Fibroblast of skin of scalp (primary cell): Measurements from ENCODE around the gene BABAM2.
A peak's percentile ranks its signal among the peaks of the same experiment; 100 is the strongest.
"Not testable (repeated sequence)": the region's sequence is repeated elsewhere in the genome, so short reads cannot be mapped to it uniquely, and the experiment has no call there.

Source experiments
- DNase-seq: peaks from one replicate; pipeline ENCODE4 v3.0.0-alpha.2; 2013

The BABAM2 gene

DNA sequence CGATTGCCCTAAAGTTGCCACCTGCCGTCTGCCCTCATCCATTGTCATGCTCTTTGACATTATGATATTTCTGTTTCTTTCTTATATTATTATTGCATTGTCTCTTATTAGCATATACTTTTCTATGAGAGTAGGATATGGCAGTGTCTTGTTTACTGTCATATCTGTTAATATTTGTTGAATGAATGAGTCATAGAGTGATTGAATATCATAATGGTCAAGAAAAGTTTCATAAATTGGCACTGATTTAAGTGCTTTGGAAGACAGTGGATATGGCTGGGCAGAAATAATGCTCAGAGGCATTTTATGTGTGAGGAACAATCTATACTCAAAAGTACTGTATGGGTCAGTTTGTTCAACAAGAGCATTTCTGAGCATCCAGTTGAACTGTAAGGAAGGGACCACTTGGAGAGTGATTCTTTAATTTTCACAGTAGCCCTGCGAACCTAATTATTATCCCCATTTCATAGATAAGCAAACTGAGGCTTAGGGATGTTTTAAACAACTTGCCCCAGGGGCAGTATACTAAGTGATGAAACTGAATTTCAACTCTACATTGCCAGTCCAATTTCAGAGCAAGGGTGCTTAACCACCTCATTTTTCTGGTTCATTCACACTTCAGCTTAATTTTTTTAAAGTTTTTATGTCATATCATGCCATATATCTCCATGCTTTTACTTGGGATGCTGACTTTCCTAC lies 326.7 kb downstream of the BABAM2 start:
- DNase-seq = no peak

DNA sequence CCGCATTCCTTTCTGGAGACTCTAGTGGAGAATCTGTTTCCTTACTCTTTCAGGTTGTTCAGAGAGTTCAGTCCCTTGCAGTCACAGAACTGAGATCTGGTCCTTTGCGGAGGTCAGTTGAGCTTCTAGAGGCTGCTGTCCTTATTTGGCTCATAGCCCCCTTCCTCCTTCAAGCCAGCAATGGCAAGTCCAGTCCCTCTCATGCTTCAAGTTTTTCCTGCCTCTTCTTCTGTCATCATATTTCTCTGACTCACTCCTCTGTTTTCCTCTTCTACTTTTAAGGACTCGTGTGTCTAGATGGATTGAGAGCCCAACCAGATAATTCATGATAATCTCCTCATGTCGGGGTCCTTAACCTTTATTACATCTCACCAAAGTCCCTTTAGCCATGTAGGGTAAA lies 328.6 kb downstream of the BABAM2 start:
- peak; percentile 41 for DNase-seq

DNA sequence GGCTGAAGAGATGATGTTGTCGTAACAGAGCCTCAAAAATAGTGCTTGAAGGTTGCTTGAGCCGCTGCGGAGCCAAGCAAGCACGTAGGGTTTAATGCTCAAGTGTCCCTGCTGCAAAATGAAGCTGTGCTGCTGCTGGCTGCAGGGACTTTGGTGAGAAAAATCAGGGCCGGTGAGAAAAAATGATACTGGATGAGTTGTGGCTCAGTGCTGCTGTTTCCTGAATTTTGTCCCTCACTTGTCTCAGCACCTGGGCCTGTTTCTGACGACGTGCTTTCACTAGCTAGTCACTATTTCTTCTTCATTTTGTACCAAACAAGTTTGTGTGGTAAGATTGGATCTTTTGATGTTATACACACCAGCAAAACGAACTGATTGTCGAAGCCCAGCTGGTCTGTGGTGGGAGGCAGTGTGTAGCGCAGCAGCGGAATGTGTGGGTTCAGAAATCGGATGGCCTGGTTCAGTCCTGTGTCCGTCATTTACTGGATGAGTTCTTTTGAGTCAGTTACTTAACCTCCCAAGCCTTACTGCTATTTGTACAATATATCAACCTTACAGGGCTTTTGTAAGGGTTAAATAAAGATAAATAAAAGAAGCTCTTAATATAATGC lies 329.3 kb downstream of the BABAM2 start:
- no peak for DNase-seq

DNA sequence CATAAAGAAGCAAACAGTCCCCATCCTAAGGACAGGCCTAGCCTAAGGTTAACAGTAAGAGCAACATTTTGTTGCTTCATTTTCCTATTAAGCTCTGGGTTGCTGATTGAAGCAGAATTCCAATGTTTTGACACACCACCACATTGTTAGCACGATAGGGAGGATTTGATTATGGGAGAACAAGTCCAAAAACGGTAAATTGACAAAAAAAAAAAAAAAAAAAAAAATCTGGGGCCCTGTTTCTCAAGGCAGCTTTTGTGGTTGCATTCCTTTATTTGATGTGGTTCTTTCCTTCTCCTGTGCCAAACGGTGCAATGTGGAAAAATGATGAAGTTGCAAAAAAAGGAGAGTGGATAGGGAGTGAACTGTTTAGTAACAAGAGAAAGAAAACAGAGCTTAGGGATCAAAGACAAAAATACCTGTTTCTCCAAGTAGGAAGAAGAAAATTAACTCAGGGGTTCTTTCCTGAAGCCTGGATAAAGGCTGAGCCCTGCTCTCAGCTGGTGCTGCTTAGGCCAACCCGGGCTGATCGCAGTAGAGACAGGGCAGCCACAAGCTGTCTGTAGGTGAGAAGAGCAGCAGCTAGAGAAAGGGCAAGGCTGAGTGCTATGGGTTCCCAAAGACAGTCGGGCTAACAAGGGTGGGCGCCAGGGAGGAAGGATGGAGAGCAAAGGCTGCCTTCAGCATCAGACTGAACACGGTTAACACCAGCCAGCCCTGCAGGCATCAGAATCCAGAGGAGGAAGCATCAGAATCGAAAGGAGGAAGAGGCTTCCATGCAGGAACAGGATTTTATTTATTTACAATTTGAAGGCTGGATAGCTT lies 334.3 kb downstream of the BABAM2 start:
- DNase-seq = peak; percentile 92

DNA sequence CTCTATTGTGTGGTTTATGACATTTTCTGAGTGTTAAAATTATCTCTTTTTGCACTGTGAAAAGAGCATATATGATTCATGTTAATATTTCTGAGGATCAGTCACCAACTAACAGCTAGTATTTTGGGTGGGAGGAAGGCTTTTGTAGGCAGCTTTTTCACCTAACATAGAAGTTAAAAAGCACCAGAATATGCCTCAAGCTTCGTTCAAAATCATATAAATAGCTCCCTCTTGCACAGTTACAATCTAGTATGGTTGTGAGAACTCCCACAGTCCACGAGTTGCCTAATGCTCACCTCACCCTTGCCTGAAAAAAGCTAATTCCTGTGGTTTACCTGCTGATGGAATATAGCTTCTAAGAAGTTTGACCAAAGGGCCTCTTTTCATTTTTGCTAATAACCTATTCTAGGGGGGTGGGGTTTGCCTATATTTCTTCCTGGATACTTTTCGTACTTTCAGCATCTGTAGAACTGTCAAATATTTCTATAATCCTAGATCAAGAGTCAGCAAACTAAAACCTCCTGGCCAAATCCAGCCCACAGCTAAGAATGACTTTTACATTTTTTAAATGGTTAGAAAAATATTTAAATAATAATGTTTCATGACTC lies 335.0 kb downstream of the BABAM2 start:
- DNase-seq = peak; percentile 43

DNA sequence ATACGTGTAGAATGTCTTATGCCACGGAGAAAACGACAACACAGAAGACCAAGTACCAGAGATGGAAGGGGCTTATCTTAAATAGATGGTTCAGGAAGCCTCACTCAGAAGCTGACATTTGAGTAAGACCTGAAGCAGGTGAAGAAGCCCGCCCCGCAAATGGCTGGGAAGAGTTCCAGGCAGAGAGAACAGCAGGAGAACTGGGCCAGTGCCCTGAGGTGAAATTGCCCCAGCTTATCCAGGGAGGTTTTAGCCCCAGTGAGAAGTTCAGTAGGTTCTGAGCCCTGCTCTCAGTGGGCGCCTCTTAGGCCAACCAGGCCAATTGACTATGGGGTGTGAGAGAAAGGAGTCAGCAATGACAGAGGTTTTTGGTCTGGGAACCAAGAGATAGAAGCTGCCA lies 336.0 kb downstream of the BABAM2 start:
- no peak for DNase-seq

DNA sequence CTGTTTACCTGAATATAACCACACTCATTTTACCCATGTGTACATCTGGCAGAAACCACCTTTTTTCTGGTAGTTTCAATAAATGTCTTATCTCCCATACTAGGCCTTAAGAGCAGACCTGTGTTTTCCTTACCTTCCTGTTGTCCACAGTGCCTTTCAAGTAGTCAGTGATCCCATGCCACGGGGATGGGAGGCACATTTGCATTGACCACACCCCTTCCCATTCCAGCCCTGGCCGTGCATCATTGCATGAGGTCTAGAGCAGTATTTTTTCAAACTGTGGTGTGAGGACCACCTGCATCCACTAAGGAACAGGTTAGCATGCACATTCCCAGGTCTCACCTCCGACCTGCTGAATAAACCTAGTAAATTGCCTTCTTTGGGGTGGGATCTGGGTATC lies 337.0 kb downstream of the BABAM2 start:
- DNase-seq = no peak

DNA sequence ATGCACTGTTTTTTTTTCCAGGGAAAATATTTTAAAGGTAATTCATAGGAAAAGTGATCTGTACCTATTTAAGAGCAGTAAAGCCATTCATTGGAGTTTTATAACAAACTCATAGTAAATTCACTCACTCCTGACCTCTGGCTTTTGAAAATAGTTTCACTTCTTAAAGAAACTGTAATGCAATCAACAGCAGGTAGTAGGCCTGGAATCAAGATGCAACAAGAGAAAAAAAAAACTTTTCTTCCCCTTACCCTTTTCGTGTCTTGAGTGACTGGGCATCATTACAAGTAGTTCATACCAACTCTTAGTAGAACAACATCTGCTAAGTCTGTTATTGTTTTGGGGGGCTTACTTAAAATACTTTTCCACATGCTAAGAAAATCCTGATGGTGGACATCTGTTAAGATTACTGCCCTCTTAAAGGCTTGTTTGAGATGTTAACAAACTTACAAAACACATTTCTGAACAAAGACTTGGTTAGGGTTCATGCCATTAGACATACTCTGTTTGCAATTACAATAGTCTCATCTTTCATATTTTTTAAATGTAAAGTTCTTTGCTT lies 338.0 kb downstream of the BABAM2 start:
- DNase-seq = peak; percentile 11

DNA sequence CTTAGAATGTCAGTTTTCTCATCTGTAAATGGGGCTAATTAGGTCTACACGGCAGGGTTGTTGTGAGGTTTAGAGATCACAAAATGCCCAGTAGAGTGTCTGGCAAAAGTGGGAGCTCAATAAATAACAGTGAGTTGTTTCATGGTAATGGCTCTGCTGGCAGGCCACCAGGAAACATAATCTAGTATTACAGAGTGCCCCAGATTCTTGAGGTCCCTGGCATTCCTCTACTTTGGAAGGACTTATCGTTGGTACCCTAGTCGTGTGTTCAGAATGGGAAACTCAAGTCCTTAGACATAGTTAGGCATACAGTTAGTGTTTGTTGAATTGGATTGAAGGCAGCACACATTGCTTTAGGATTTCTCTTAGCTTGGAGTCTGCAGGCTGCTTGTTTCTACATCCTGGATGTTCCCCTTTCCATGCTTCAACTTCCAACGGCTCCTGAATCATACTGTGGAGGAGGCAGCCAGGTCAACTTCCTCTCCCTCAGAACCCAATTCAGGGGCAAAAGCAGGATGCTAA lies 340.6 kb downstream of the BABAM2 start:
- peak; percentile 67 for DNase-seq

DNA sequence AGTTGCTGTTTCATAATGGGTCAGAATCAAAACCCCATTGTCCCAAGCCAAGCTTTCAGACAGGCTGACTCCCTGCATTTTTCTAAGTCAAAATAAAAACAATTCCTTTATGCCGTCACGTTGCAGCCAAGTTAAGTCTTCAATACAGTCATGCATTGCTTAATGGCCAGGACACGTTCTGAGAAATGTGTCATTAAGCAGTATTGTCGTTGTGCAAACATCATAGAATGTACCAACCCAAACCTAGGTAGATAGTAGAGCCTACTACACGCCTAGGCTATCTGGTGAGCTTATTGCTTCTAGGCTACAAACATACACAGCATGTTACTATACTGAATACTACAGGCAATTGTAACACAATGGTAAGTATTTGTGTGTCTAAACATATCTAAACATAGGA lies 341.8 kb downstream of the BABAM2 start:
- DNase-seq = peak; percentile 17

DNA sequence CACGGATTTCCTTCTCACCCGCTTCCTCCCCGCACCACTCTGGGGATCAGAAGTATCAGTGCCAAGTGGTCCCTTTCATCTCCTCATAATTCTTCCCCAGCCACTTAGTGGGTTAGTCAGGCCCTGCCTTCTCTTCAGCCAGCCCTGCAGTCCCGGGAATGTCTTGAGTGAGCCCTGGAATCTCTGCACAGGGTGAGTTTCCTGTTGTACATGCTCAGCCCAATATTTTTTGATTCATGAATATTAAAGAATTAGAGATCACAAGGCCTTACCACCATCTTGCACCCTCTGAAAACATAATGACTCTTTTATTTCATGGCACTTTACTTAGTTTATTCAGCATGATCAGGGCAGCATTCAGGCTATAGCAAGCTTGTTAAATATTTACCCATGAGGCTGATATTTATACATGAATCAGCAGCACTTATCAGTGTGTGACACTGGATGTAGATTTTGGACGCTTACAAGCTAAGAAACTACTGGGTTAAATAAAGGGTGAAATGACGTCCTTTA lies 342.7 kb downstream of the BABAM2 start:
- DNase-seq = peak; percentile 47

DNA sequence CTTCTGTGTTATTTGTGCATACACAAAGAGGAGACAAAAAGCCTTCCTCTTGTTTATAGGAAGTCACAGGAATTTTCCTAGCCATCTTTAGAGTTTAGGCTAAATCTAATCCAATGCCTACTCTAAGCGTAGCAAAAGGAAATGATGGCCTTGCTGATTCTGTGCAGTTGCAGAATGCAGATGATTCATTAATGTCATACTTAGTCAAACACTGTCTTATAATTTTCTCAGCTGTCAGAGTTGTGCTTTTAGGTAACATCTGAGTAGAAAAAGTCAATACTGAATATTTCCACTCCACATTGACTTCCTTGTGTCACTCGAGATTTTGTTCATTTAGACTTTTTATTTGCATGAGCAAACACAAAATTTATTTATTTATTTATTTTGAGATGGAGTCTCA lies 344.3 kb downstream of the BABAM2 start:
- DNase-seq = no peak

DNA sequence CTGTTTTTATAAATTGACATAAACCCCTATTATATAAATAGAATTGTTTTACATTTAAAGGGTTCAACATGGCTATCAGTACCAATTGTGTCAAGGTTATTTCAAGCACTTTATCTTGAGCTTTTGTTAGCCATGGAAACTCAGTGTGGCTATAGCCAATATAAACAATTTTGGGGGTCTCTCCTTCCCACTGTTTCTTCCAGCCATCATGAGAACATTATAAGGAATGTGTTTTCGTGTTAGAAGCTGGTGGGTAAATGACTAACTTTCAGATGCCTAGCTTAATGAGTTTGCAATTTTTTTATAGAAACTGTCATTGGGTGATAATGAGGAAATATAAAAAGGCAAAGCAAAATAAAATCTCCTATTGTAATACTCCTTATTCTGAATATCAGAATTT lies 348.7 kb downstream of the BABAM2 start:
- peak; percentile 49 for DNase-seq

DNA sequence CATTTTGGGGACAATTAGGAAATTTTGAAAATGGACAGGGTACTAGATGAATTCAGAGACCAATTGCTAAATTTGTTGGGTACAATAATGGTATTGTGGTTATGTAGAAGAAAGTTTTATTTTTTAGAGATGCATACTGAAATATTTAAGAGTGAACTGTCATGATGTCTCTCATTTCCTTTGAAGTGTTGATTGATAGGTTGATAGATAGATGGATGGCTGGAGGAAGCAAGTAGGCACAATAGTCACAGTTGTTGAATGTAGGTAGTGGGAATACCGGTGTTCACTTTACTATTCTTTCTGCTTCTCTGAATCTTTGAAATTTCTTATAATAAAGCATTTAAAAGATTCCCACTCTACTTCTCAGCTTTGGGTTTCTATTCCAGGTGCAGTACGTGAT lies 350.4 kb downstream of the BABAM2 start:
- DNase-seq = no peak

DNA sequence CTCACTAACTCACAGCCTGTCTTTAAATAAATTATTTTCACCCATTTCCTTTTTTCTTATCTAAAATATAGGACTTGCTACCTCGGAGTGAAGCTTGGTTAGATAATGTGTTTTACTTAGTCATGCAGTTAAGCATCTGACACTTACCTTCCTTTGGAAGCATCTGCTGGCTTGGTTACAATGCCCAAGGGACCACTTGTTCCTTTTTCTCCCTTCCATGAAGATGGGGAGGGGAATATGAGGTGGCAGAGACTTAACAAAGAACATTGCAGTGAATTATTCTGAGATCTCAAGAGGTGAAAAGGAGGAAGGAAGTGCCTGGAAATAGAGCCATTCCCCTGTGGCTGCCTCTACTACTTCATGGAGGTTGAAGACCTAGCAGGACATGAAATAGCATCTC lies 356.8 kb downstream of the BABAM2 start:
- DNase-seq = peak; percentile 17

DNA sequence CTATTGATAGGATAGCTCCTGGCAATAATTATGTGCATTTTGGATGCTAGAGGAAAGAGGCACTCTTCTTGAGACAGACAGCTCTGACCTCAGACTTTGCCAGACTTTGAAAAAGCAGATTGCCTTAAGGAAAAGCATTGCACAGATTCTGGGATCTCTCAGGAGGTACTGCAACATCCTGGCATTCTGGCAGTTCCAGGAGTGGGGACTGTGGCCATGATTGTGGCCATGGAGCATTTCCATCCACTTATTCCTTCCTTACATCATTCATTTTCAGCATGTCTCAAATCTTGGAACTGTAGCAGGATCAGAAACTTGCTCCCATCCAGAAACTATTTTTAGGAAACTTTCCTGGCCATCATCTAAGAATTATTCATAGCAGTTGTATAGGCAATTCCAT lies 357.2 kb downstream of the BABAM2 start:
- no peak for DNase-seq

DNA sequence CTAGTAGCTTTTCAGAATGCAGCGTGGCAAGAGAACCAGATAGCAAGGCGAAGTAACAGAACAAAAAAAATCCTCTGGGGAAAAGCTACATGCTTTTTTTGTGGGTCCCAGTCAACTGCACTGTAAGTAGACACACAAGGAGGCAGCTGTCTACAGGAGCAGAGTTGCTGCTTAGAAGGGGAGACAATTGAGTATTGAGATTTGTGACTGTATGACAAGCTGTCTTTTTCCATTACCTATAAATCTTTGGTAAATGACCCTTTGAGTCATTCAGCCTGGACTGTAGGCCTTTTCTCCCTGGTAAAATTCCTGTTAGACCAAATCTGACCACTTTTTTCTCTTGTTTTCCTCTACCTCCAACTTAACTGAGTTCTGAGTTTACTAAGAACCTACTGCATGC lies 358.0 kb downstream of the BABAM2 start:
- no peak for DNase-seq

DNA sequence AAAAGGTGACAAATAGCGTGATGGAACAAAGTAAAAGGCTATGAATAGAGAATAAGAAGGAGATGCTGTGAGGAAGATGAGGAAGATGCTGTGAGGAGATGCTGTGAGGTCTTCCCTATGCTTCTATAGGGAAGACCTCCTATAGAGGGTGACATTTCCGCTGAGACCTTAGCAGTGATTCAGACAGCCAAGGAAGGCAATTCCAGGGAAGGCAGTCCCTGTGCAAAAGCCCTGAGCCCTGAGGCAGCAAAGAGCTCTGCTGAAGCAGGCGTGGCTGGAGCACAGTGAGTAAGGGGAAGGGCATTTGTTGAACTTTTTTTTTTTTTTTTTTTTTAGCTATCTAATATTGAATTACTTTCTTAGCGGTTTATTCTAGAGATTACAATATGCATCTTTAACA lies 359.5 kb downstream of the BABAM2 start:
- DNase-seq = peak; percentile 93

DNA sequence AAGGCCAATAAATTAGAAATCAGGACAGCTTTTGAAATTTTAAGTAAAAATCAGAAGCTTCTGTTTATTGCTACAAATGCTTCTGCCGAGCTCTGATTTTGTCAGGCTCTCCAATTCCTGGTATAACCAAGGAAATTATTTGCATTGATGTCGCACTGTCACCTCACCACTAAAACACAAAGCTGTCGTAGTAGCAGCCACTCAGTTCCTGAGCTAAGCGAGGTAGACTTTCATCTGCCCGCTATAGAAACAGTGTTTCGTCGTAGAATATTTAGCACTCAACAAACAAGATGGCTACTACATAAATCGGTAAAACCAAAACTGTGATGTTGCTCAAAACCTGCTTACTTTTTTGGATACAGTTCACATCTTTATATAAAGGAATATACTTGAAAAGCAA lies 360.8 kb downstream of the BABAM2 start:
- no peak for DNase-seq

DNA sequence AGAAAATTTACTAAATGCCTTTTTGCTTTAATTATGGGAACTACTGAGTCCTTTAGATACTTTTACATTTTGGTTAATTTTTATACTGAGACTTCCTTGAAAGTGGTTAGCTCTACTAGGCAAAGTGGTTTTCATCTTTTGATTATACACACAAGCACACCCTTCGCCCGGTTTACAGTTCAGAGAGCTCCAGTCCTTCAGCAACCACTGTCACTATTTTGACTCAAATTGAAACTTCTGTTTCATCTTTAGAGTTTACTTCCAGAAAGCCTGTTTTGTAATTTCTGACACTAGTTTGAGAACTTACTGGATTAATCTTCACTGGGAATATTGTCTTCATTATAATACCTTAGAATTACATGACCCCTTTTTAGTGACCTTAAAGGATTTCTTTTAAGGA lies 361.8 kb downstream of the BABAM2 start:
- no peak for DNase-seq

DNA sequence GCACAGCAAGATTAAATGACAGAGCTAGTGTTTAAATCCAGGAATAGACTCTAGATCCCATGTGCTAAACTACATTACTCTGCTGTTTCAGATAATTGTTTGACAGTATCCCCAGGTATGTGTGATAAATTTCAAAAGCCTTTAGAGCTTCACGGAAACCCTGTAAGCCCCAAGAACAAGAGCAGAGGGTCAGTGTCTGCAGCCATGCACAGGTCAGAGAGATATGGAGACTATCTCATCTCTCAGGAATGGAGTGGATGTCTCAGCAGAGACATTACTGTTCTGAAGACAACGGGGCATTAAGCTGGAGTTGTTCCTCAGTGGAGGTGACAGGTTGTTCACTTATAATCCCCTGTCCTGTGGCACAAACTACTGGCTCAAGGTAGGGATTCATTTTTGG lies 363.0 kb downstream of the BABAM2 start:
- no peak for DNase-seq

DNA sequence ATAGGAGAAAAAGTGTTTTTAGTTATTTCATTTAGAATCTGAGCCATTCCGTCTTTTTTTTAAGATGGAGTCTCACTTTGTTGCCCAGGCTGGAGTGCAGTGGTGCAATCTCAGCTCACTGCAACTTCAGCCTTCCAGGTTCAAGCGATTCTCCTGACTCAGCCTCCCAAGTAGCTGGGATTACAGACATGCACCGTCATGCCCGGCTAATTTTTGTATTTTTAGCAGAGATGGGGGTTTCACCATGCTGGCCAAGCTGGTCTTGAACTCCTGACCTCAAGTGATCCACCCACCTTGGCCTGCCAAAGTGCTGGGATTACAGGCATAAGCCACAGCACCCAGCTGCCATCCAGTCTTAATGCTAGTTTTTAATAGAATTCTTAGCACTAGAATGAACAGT lies 364.7 kb downstream of the BABAM2 start:
- DNase-seq = not testable (repeated sequence)

DNA sequence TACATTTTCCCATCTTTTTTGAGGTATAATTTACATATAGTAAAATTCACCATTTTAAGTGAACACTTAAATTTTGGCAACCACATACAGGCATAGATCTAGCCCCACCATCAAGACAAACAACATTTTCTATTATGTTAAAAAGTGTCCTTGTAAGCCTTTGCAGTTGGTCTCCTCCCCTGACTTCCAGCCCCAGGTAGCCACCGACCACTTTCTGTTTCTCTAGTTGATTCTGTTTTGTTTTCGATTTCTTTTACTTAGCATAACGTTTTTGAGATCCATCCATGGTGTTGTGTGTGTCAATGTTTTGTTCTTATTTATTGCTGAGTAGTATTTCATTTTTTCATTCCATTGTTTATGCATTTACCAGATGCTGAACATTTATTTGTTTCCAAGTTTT lies 366.7 kb downstream of the BABAM2 start:
- no peak for DNase-seq
